ENCODE measurements around the gene TMEM204. TPM values are rescaled to one million over a fixed set of nuclear protein-coding genes. Genes with fewer than 3 reads are reported as not detected.

Gene TMEM204
- total RNA-seq, 1 experiment from 2014 or later, result not detected

DNA sequence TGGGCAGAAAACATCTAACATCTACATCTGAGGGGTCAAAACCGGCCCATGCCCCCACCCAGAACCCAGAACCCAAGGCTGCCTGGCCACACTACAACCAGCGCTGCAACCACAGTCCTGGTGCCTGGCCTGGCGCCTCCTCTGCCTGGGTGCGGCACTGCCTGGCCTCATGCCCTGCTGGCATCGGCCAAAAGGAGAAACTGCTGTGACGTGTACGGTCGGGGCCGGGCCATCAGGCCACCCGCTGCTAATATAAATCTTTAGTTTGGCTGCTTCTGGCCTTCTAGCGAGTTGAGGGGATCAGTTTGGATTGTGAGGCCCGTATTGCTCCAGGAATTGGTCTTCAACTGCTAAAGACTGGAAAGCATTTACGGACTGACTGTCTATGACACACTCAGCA, 22.8 kb downstream of the TMEM204 start:
- POLR2A ChIA-PET (ENCODE audit: low non-redundant PET), result no interaction called here
- CTCF ChIA-PET, result no interaction called here
- no peak overlapping the region for H3K27ac ChIP-seq (ENCODE audit: low read depth, low read length, poor library complexity, severe bottlenecking)
- no TSS peak for BruUV-seq (replicated peaks)
- intact Hi-C loops (cut with micrococcal nuclease; ENCODE audit: unreplicated experiment), result no loop called here
- no peaks in the 10 kb centered on the region for H3K27me3 ChIP-seq (replicated peaks; ENCODE audit: insufficient read depth, low read depth, low read length, poor library complexity)
- H3K9me3 ChIP-seq (ENCODE audit: low read depth, low read length, poor library complexity, severe bottlenecking), result no peaks in the 10 kb centered on the region
- no peaks in the 10 kb centered on the region for H3K36me3 ChIP-seq (ENCODE audit: insufficient read depth, low read length, poor library complexity, severe bottlenecking)
- no peak overlapping the region for H3K4me3 ChIP-seq (ENCODE audit: low read depth, low read length, poor library complexity, severe bottlenecking)
- DNase-seq (ENCODE audit: low spot score), result no peak
- no peak for TF ChIP-seq EZH2 (IDR thresholded peaks at IDR 0.05; ENCODE audit: borderline replicate concordance, low read depth, low read length, poor library complexity, severe bottlenecking)
- TF ChIP-seq, protein P1, sequence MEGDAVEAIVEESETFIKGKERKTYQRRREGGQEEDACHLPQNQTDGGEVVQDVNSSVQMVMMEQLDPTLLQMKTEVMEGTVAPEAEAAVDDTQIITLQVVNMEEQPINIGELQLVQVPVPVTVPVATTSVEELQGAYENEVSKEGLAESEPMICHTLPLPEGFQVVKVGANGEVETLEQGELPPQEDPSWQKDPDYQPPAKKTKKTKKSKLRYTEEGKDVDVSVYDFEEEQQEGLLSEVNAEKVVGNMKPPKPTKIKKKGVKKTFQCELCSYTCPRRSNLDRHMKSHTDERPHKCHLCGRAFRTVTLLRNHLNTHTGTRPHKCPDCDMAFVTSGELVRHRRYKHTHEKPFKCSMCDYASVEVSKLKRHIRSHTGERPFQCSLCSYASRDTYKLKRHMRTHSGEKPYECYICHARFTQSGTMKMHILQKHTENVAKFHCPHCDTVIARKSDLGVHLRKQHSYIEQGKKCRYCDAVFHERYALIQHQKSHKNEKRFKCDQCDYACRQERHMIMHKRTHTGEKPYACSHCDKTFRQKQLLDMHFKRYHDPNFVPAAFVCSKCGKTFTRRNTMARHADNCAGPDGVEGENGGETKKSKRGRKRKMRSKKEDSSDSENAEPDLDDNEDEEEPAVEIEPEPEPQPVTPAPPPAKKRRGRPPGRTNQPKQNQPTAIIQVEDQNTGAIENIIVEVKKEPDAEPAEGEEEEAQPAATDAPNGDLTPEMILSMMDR (conservative IDR thresholded peaks at IDR 0.05; ENCODE audit: low read depth, low read length), result no peak
- no peaks in the 10 kb centered on the region for H3K4me1 ChIP-seq (ENCODE audit: insufficient read depth, low read length, poor library complexity, severe bottlenecking)

DNA sequence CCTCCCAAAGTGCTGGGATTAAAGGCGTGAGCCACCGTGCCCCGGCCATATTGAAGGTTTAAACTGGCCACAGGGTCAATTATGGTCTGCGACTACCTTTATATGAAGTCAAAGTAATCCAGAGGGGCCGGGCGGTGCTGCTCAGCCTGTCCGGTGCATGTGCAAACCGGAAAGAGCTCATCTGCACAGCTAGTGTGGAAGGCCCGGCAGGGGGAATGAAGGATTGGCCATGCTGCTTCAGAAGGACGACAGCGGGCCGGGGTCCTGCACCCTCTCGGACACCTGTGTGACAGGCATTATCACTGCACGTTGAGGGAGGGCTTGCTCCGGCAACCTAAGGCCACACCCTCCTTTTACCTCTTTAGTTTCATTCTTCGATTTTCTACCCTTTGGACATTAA, 23.6 kb downstream of the TMEM204 start:
- Histone ChIP-seq H3K4me1 (ENCODE audit: insufficient read depth, low read length, poor library complexity, severe bottlenecking) (no peaks in the 10 kb centered on the region), H3K9me3 (ENCODE audit: low read depth, low read length, poor library complexity, severe bottlenecking) (no peaks in the 10 kb centered on the region), H3K4me3 (ENCODE audit: low read depth, low read length, poor library complexity, severe bottlenecking) (no peak overlapping the region), H3K36me3 (ENCODE audit: insufficient read depth, low read length, poor library complexity, severe bottlenecking) (peaks cover under 1% of the 10 kb centered on the region), H3K27ac (ENCODE audit: low read depth, low read length, poor library complexity, severe bottlenecking) (no peak overlapping the region), H3K27me3 (replicated peaks; ENCODE audit: insufficient read depth, low read depth, low read length, poor library complexity) (no peaks in the 10 kb centered on the region)
- ChIA-PET CTCF (no interaction called here), POLR2A (ENCODE audit: low non-redundant PET) (no interaction called here)
- no TSS peak for BruUV-seq (replicated peaks)
- no peak for DNase-seq (ENCODE audit: low spot score)
- TF ChIP-seq, protein P1 (conservative IDR thresholded peaks at IDR 0.05; ENCODE audit: low read depth, low read length), result no peak
- no peak for TF ChIP-seq EZH2 (IDR thresholded peaks at IDR 0.05; ENCODE audit: borderline replicate concordance, low read depth, low read length, poor library complexity, severe bottlenecking)
- intact Hi-C loops (cut with micrococcal nuclease; ENCODE audit: unreplicated experiment), result no loop called here

DNA sequence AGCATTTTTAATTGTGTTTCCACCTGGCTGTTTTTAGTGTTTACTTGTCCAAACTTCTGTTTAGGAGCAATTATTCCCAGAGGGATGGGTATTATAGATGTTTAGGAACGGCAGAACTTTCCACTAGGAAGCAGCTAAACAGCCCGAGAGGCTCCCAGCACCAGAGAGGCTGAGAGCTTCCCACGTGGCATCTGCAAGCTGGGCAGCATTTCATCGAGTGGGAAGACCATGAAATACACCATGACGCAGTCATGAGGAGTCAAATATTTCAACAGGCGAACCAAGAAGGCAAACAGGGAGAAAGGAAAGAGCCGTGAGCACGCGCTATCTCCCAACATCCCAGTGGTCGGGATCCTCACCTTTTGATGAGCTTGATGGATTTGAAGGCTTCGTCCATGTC, 24.1 kb downstream of the TMEM204 start:
- Histone ChIP-seq H3K36me3 (ENCODE audit: insufficient read depth, low read length, poor library complexity, severe bottlenecking) (peaks cover 3% of the 10 kb centered on the region), H3K4me1 (ENCODE audit: insufficient read depth, low read length, poor library complexity, severe bottlenecking) (no peaks in the 10 kb centered on the region), H3K27me3 (replicated peaks; ENCODE audit: insufficient read depth, low read depth, low read length, poor library complexity) (no peaks in the 10 kb centered on the region), H3K9me3 (ENCODE audit: low read depth, low read length, poor library complexity, severe bottlenecking) (no peaks in the 10 kb centered on the region), H3K27ac (ENCODE audit: low read depth, low read length, poor library complexity, severe bottlenecking) (no peak overlapping the region), H3K4me3 (ENCODE audit: low read depth, low read length, poor library complexity, severe bottlenecking) (no peak overlapping the region)
- DNase-seq (ENCODE audit: low spot score), result no peak
- BruUV-seq (replicated peaks), result no TSS peak
- ChIA-PET POLR2A (ENCODE audit: low non-redundant PET) (no interaction called here), CTCF (no interaction called here)
- TF ChIP-seq, protein P1 (conservative IDR thresholded peaks at IDR 0.05; ENCODE audit: low read depth, low read length), result no peak
- TF ChIP-seq EZH2 (IDR thresholded peaks at IDR 0.05; ENCODE audit: borderline replicate concordance, low read depth, low read length, poor library complexity, severe bottlenecking), result no peak
- intact Hi-C loops (cut with micrococcal nuclease; ENCODE audit: unreplicated experiment), result no loop called here
